Activated T-cell treated with anti-CD3 and anti-CD28 coated beads for 24 hours (primary cell): ENCODE data around the gene STARD13.
"Not testable (repeated sequence)": the region's sequence is repeated elsewhere in the genome, so short reads cannot be mapped to it uniquely, and the experiment has no call there.

ENCODE experiments used
- DNase-seq: peaks from one replicate; pipeline ENCODE4 v3.0.0-alpha.2; 2020; ENCODE audit warnings: low read depth

The STARD13 gene

DNA sequence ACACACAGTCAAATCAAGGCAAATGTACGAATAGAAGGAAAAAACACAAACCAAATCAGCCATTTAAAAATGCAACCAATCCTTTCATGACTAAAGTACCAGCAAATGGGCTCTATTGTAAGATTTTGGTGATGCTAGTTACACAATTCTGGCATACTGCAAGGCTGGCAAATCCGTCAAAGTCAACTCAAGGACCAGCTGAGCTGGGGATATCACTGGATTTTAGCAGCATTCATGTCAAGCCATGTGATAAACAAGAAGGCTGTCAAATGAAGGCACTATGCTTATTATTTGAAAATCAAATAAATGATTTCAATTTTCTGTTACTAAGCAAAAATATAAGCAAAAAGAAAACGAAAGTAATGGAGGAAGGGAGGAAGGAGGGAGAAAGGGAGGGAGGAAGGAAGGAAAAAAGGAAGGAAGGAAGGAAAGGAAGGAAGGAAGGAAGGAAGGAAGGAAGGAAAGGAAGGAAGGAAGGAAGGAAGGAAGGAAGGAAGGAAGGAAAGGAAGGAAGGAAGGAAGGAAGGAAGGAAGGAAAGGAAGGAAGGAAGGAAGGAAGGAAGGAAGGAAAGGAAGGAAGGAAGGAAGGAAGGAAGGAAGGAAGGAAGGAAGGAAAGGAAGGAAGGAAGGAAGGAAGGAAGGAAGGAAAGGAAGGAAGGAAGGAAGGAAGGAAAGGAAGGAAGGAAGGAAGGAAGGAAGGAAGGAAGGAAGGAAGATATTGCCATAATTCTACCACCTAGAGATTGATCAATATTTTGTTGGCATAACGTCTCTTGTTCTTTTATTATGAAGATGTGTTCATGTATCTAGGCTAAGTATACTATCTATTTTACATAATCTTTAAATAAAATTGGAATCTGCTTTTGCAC is 108.0 kb downstream of the STARD13 start:
- DNase-seq, result not testable (repeated sequence)

DNA sequence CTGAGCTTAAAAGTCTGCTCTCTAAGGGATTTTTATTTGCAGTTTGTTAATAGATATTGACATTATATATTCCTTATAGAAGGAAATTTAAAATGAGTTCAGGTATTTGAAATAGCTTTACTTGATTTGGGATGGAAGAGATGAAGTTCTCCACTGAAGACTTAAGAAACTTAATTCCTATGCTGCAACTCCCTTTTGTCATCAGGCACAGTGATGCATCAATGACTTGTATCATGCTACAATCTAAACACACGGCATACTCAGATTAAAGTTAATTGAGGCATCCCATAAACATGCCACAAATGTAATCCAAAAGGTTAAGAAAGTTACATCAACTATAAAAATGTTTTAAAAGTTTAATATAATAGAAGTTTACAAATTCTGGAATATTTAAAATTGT is 109.0 kb downstream of the STARD13 start:
- no peak for DNase-seq

DNA sequence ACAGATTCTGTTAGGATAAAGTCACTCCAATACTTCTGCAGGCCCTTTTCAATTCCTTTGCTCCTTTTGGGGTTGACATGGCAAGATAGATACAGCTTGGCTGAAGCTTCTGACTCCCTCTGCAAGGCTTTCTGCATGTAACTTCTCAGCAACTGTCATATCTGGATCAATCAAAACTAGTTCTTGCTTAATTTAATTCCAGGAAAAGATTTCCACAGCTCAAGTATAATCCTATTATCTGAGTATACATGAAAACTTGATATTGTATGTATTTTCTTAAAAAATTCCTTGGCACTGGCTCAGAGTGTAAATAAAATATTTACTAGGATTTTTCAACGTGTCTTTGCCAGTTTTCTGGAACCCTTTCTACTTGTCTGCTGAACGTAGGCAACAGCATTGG is 109.6 kb downstream of the STARD13 start:
- DNase-seq, result no peak

DNA sequence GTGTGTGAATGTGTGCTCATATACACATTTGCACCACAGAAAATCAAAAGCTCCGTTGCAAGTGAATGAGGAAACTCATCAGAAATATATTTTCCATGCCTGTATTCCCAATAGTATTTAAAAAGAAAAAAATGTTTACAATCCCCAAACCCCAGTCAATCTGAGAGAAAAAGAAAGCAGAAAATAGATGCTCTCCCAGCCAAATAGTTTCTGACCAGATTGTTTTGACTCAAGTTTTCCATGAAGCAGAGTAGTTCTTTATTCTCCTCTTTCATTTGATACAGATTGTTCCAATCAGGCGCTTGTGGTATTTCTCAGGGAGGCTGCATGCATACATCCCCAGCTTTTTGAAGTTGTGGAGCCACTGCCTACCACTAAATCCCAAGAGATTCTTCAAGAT is 110.6 kb downstream of the STARD13 start:
- no peak for DNase-seq

DNA sequence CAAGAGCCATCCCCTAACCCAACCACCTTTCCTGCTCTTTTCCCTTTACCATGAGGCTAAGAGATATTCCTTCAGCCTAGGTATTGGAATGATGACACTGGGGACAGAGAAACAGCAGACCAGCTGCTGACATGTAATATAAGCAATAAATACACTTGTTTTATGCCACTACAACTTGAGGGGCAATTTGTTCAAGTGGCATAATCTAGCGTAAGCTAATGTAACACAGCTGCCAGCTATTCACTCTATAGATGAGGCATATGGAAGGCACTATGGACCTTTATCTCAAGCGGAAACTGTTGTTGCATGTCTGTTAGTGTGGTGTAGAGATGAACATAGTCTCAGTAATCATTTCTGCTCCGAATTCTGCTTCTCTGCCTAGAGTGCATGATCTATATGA is 111.1 kb downstream of the STARD13 start:
- DNase-seq, result no peak

DNA sequence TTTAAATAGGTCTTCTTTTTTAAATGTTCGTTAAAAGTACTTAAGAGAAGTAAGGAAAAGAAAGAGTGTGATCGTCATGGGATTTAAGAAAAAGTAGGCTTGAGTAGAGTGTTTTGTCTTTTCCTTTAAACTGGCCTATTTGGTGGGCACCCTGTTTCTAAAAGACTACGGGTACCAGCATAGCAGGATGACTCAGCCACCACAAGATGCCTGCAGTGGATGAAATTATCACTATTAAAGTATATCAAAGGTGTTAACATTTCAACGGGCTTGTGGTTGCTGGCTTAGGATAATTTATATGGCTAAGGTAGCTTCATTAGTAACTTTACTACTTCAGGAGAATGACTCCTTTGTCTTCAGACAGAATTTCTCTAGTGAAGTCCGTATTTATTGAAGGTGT is 112.6 kb downstream of the STARD13 start:
- DNase-seq, result no peak

DNA sequence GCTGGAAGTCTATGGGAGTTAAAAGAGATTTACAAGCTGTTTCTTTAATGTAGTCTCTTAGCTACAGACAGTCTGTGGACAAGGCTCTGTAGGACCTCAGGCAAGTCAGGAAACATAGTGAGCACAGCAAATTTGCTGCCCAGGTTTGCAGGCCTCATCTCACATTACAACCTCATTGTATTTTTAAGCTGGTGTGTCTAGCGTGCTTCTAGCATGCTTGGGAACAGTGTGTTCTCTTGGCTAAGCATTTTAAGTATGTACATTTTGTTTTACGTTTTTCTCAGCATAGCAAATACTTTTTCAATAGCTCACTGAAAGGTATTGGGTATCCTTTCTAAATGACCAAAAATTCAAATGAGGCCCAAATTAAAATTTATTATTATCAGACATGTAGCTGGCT is 113.2 kb downstream of the STARD13 start:
- DNase-seq, result no peak

DNA sequence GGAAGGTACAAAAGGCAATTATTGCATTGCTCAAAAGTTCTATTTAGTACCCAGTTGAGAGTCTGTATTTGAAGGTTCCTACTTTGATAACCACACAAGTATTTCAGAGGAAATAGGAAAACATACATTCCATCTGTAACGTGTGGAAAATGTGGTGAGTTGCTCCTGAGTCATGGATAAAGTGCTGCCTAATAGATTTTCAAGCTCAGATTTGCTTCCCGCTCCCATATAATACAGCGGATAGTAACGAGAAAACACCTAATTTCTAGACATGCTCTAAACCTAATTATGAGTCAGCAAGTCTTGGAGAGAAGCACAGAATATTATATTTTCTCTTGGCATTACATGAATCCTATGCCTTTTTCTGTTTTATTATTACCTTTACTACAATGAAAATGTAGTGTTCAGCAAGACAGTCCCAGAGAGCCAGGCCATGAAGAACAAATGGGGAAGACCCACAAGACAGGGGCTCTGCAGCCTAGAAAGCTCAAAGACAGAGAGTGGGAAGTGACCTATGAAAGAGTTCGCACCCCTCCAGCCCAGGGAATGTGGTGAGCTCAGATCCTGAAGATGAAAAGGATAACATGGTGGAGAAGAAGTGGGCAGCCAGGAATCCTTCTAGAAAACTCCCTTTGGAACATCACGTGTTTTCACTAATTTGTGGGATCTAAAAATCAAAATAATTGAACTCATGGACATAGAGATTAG is 116.1 kb downstream of the STARD13 start:
- no peak for DNase-seq

DNA sequence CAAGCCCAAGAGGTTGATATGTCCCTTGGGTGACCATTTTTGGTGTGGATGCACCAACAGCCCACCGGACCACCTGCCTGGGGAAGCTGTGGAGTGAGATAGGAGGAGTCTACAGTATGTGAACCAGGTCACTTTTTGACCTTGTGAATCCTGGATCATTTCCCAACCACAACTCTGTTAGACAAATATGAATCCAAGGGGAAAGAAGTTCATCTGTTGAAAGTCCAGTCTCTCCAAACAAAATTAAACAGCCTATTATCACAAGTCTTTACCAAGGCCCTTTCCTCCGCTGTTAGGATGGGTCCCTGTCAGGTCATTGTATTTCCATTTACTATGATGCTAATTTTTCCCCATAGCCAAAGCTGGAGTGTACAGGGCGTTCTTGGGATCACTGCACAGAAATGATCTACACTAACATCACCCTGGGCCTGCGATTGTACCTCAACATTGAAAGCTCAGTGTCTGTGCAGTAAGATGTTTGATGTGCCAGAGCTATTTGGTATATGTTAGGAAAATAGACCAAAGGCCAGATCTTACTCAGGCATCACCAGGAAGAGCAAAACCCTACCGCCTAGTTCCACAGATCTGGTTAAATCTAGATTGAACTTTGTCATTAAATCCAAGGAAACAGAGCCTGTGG is 117.1 kb downstream of the STARD13 start:
- no peak for DNase-seq

DNA sequence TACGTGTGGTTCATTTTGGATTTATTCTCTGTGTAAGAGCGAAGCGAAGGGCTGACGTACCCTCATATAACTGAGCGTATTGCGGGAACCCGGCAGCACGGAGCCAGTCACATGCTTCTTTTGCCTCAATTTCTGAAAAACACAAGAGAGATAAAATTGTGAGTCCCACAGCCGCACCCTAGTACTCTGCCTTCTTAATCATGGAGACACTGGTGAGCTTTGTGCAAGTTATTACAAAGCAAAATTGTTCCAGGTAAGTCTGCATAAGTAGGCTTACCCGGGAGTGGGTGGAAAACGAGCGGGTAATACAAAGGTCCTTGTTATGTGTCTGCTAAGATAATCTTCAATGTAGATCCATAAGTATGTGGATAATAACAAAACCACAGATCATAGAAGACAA is 118.1 kb downstream of the STARD13 start:
- no peak for DNase-seq

DNA sequence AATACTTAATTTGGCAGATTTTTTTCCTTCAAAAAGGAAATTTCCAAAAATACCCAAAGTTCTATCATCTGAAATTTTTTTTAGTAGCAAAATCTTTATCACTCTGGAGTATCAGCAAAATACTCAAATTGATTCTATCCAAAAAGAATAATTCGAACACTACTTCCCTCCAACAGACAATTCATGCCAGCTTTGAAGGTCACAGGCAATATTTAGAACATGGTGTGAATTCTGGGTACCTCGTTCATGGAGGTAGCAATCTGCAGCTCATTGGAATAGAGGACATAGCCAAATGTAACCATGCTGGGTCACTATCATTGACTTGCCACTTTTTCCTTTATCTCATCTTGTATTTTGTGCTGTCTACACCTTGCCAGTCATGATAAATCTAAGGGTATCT is 119.8 kb downstream of the STARD13 start:
- no peak for DNase-seq

DNA sequence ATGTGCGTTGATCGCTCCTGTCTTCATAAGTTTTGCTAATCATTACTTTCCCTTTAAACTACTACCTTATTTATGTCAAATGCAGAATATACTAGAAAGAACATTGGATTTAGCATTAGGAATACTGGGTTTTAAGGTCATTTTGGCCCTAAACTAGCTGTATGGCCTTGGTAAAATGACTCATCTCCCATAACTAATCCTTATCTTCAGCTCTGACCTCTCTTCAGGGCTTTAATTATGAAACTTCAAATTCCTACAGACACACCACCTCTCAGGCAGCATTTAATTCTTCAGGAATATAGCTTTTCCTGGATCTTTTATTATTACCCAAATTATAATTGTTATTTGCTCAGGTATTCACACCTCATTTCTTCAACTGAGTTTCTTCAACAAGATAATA is 121.2 kb downstream of the STARD13 start:
- no peak for DNase-seq

DNA sequence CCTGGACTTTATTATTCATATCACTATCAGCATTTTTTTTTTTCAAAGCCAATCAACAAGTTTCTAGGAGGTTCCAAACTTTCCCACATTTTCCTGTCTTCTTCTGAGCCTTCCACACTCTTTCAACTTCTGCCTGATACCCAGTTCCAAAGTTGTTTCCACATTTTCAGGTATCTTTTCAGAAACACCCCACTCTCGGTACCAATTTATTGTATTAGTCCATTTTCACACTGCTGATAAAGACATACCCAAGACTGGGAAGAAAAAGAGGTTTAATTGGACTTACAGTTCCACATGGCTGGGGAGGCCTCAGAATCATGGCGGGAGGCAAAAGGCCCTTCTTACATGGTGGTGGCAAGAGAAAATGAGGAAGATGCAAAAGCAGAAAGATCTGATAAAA is 122.8 kb downstream of the STARD13 start:
- not testable (repeated sequence) for DNase-seq

DNA sequence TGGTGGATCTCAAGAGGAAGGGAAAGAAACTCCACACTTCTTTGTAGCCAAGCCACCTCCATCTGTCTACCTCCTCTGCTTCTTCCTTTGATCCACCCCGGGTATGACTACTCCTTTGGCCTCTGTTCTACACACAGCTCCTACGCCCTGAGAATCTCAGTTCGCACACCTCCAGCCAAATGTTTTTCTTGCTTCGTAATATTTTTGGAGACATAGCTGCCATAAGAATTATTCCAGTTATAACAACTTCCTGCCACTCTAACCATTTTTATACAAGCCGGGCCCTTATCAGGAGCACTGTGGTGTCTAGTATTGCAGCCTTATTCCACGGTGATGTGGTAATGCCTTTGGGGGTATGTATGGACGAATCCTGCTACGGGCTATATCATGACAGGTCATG is 126.7 kb downstream of the STARD13 start:
- DNase-seq, result no peak

DNA sequence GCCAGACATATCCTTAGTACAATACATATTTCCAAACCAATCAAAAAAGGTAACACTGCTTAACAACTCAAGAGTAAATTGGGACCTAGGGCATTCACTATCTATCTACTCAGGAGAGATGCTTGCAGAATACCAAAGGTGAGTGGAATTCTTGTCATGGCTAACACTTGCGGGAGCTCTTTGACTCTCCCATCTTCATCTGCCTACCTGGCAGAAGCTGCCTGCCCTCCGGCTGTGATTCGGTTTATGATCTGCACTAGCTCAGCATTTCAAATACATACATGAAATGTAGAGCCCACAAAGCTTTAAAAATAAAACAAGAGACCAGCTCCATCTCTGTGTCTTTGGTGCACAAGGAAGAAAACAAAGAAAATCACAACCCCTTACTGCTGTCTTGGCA is 127.3 kb downstream of the STARD13 start:
- DNase-seq, result no peak

DNA sequence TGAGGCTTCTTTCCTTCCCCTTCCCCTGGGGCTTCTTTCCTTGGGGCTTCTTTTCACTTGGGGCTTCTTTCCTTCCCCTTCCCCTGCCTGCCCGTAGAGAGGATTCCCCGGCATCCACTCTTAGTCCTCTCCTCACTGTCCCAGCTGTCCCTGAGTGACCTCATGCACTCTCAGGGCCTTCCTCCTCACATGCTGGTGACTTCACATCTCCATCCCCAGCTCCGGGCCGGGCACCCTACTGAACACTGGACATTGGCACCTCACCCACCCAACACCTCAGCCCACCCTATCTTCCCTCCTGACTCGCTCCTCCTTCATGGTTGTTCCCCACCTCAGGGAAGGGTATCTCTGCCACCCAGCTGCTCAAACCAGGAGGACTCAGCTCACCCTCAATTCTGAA is 130.6 kb downstream of the STARD13 start:
- no peak for DNase-seq

DNA sequence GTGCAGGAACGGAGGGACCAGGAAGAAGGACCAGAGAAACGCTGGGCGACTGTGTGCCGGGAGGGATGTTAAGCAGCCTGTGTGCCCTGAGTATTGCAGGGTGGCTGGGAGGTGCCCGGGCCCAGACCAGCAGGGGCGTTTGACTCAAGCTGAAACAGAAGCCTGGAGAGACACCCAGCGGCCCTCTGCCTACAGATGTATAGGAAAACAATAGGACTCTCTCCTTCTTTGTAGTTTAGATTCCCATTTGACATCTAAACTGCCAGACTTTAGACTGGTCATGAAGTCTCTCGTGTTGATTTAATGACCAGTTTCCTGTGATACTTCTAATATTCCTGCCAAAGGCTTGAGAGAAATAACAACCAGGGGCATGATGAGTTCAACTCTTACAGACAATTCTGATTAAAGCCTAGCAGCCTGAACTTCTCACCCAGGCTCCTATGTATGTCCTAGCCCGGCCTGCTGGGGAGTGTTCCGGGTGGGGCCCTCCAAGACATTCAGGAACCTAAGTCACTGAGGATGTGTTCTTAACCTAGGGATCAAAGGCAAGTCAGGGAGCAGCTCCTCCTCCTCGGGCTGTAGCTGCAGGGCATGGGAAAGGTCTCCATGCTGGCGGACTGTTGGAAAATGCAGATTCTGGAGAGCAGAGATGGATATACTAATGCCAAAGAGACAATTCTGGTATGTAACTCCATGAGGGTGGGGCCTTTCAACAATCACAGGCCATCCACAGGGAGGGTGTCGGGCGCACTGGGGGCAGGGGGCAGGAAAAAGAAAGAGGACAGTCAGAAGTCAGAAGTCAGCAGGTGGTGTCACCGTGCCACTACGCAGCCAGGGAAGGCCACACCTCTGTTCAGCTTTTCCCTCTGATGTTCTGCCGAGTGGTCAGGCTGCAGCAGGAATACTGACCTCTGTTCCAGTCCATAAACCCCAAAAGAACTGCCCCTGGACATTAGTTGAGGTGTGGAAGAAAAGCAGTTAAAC is 131.8 kb downstream of the STARD13 start:
- no peak for DNase-seq

DNA sequence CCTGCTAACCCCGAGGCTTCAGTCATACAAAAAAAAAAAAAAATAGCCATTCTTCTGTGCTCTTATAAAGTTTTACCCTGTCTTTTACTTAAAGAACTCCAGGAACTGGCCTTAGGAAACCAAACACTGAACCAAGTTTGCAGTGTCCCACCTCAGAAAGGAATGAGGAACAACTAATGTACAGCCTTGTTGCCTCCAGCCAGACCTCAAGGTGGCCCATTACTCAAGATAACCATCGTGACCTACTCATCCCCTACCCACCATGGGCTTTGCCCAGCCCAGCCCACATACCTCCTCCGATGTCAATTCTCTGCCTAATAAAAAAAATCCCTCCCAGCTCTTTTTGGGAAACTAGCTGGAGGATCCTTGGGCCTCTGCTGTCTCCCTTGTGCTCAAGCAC is 133.2 kb downstream of the STARD13 start:
- DNase-seq, result no peak

DNA sequence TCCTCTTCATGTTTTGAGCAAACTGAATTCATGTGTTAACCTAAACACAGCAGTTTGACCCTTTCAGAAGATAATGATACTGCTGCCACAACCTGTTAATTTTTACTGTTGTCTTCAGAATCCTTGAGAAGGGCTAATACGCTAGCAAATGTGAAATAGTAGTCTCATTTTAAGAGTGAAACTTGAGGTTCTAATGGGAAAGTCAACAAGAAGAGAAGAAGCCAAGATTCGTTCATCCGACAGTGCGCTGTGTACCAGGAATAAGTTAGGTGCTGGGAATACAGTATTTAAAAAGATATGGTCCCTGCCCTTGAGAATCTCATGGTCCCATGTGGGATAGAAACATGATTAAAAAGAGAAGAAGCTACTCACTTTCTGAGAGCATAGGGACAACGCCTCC is 134.9 kb downstream of the STARD13 start:
- DNase-seq, result no peak

DNA sequence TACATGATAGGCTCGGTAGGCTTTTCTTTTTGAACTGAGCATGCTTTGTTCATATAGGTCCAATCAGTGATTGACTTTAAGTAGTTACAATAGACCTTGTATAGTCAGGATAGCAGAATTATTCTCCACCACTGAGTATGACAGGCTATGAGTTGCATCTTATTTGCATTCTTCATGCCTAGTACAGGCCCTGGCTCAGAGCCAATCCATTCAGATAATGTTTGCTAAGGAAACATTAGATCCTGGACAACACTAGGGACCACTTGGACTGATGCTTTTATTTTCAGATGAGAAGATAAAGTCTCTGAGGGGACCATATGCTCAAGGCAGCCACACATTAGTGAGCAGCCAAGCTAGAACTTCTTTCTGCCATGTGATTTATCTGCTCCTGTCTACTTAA is 135.4 kb downstream of the STARD13 start:
- no peak for DNase-seq

DNA sequence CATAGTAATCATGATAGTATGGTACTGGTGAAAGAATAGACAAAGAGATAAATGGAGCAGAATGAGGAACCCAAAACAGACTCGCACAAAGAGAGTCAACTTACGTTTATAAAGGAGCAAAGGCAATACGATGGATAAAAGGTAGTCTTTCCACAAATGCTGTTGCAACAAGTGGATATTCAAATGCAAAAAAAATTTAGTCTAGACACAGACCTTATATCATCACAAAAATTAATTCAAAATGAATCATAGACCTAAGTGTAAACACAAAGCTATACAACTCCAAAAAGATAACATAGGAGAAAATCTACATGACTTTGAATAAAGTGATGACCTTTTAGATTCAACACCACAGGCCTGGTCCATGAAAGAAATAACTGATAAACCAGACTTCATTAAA is 137.7 kb downstream of the STARD13 start:
- no peak for DNase-seq
